ENCODE data around the gene CABLES1.

The CABLES1 gene

DNA sequence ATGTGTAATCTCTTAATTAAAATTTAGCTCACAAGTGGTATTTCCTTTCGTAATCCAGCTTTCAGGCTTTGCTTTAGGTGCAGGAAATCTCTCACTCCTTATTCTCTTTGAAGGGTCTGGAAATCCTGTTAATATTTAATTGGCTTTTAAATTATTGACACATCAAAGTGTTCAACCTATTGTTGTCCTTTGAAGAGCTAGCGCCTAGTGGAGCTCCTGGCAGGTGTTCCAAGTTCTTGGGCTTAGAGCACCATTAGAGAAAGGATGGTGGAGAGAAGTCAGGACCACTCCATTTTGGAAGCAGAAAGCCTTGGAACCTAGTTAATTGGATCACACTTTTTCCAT, 92.4 kb downstream of the CABLES1 start:
- no peak for DNase-seq

DNA sequence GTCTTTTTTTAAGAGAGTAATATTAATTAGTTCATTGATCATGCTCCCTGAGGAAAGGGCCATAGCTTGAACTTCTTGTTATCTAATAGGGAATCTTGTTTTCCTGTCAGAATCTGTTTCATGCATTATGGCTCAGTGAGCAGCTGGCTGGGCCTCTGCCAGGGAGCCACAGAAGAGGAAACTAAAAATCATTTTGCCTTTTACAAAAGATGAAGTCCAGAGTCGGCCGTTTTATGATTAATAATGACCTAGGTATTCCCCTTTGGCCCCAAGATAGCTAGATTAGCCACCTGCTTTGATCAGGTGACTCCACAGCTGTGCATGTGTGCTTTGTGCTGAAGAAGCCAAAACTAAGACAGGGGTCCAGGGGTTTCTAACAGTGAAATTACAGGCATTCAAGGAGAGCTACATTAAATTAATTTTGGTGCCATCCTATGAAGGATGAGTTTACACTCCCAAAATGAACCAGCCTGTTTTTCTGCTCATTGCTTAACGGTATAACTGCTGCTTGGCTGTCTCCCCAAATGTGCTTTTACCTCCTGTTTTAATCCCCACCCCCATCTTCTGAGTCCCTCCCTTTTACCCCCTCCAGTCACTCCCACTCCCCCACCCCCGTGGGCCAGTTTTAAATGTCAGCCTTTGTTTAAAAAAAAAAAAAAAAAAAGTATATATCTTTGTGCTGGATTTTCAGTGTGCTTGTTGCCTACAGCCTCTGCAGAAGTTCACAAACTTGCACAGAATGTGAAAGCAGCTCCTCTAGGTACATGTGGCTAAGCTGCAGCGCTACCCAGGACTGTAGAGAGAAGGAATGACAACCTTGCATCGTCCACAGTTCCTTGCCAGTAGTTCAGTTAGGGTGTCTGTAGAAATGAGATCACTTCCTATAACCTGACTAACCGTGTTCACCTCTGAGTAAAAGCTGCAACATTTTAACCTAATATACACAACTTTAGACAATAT, 93.1 kb downstream of the CABLES1 start:
- no peak for DNase-seq

DNA sequence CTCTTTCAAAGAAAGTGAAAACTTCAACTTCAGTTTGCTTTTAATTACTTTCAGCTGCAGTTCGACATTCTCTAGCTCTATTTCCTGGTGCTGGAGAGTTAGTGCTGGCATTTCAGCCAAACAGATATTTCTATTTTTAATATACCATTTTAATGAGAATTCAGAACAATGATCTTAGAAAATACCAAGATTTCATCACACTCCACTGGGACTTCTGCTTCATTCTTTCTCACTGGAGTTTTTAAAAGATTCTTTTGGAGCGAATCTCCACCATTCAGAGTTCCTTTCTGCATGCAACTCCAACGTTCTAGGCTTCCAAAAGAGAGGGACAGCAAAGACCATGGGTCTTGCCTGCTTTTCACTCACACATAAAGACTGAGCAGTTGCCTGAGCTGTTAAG, 94.2 kb downstream of the CABLES1 start:
- DNase-seq, result no peak

DNA sequence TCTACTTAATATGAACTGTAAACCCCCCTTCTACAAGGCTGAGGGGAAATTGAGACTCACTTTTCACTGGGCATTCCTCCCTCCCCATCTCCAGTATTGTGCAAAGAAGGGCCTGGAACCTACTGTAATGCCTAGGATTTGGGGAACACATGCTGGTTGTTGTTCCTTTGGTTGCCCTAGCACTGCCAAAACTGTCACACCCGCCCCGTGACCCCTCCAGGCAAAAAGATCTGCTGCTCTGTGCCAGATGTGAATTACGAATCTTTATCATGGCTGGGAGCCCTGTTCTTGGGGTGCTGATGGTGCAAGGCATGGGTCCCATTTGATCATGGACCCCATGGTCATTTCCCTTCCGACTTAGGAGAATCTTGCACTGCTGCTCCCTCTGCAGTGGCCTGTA, 95.4 kb downstream of the CABLES1 start:
- peak; percentile 36 for DNase-seq

DNA sequence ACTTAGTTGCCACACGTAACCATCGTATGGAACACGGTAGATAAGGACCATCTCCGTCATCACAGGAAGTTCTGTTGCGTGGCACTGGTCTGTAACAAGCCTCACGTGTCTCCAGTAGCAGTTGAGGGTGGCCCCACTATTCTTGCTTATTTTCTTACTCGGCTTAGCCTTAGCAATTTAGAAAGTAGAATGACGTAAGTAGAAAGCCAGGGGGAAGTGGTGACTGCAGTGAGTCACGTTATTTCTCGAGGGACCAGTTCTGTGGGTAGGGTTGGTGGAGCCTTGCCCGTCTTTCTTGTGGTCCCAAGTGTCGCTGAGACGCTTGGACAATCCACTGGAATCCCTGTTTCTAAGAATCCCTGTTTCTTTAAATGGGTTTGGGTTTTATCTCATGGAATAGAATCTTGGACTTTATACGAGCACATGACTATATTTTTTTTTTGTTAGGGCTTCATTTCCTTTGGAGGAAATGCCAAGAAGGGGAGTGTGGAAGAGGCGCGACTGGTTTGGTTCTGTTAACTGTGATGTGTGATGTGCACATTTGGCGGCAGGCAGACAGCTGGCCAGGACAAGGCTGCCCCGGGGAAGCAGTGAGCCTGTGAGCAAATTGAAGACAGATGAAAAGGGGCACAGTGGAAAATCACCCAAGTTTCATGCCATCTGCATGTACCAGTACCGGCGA, 96.2 kb downstream of the CABLES1 start:
- DNase-seq, result peak; percentile 90

DNA sequence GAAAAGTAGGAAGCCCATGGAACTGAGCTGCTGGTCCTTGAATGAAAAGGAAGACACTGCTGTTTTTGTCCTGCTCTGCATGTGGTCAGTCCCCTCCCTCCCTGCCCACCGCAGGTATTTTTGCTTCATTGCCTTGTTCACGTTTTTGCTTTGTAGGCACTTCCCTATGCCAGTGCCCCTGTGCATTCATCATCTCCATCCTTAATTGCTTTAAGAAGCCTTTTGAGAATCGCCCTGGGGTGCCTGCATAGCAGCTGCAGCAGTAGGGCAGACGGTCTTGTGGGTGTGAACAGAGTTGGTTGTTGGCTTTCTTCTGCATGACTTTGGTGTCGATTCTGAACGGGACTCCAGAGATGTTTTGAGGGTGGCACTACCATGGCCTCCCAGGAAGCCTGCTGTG, 97.0 kb downstream of the CABLES1 start:
- DNase-seq, result peak; percentile 22

DNA sequence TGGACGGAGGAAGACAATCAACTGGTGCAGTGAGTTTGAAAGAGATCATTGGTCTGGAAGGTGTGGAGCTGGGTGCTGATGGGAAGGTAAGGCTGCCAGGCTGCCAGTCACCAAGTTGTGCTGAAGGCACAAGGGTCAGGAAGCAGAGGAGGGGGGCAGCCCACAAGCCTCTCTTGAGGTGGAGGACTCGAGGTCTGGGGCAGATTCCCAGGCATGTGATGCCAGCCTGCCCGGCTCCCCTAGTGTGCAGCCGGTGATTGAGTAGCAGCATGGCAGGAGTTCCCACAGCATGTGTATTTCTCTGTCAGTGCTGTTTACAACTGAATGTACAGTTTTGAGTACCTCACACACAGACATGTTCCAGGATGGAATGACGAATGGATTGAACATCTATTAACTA, 99.3 kb downstream of the CABLES1 start:
- no peak for DNase-seq

DNA sequence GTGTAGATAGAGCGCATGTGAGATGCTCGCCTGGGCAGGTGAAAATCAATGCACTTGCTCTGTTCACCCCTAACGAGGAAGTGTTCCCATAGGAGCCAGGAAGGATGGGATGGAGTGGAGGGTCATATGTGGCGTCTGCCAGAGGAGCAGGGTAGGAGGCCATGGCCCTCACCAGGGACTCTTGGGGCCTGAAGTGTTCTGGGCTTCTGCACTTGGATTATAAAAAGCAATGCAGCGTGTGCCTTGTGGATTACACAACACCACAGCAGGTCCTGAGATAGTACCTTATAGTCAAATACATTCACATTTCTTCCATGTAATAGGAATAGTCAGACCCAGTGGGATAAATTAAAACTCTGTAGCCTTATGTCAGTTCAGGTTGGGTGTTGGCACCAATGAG, 100.1 kb downstream of the CABLES1 start:
- no peak for DNase-seq

DNA sequence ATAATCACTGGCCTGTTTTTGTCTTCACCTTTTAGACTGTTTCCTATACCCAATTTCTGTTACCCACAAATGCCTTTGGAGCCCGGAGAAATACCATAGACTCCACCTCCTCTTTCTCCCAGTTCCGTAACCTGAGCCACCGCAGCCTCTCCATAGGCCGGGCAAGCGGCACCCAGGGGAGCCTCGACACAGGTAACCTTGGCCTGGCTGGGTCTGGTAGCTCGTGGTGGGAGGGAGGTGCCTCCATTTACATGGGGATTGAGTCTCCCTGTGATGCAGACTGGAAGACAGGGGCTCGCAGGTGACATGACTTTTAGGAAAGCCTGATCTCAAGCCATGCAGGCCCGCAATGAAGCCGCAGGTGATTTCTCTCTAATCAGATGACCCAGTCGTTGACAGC, 100.6 kb downstream of the CABLES1 start:
- DNase-seq, result no peak

DNA sequence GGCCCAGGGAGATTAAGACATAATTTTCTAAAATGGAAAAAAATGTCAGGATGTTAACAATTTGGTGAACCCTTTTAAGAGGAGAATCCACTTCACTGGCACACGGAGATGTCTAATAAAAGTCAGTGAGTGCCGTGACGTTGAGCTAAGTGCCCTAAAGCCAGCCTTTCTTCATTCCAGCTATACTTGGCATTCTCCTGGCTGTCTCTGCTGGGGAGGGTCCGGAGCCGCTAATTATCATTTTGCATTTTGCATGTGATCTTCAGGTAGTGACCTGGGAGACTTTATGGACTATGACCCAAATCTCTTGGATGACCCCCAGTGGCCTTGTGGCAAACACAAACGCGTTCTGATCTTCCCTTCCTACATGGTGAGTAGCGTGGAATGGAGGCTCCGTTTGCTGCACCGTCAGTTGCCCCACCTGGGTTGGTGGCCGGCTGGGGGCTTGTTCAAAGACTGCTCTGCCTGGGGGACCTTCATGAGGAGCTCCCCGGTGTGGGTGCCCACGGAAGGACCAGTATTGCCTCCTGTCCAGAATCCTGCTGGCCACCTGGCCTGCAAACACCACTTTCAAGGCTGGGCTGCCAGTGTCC, 101.7 kb downstream of the CABLES1 start:
- DNase-seq, result no peak

DNA sequence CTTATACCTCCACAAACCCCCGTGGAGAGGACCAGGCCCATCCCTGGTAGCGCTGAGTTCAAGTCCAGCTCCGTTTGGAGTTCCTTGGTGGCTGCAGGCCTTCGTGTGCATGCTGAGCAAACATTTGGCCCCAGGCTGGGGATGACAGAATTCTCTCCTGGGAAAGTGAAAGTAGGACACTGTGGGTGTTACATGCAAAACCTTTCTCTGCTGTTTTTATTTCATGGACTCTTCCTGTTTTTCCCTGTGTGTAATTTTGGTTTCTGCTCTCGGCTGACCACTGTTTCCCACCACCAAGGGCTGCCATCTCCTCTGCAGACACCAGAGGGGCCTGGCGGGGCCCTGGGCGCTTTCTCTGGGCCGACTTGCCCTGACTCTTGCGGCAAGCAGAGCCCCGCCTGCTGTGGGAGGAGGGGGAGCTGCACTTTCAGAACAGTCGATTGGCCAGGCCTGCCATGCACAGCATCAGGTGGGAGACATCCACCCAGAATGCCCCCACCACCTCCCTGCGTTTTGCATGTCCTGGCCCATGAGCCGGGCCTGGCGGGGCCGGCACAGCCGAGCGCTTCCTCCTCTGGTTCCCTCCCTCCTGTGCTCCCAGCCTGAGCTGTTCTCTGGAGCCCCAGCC, 102.4 kb downstream of the CABLES1 start:
- DNase-seq, result peak; percentile 58

DNA sequence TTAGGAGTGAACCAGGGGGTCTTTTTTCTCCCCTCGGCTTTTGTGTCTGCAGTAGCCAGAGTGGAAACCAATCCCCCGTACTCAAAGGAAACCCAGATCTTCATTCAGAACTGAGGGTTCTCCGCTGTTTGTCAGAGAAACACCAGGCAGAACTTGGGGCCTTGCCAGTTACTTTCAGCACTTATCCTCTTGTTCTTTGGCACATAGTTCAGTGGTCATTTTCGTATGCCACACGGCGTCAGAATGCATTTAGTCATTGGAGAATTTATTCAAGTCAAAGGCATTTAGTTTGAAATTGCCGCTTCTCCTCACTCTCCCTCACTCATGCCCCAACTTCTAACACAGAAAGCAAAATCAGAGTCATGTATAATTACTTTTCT, 102.9 kb downstream of the CABLES1 start:
- DNase-seq, result no peak

DNA sequence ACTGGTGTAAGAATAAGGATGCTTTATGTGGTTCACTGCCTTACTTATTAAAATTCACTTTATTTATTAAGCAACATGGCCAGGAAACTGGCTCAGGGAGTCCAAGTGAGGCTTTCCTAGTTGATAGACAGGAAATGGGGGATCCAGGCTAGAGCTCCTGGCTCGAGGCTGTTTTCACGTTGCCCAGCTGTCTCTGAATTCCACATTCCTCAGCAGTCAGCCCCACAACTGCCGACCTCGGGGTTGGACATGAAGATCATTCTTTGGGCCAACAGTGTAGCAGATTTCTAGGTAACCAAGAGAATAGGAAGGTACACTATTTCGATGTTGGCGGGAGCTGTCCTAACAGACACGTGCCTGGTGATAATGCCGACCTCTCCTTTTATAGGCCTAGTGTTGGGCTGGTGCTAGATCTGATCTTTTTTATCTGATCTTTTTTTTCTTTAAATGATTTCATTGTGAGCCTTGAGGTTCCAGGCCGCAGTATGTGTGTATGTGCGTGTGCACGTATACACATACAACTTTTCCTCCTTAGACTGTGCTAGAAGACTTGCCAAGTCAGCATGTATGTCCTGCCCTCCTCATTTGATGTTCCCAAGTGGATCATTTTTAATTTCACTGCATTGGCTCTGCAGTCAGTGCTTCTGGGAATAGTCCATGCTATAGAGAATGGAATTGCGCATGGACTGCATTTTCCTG, 103.5 kb downstream of the CABLES1 start:
- DNase-seq, result no peak

DNA sequence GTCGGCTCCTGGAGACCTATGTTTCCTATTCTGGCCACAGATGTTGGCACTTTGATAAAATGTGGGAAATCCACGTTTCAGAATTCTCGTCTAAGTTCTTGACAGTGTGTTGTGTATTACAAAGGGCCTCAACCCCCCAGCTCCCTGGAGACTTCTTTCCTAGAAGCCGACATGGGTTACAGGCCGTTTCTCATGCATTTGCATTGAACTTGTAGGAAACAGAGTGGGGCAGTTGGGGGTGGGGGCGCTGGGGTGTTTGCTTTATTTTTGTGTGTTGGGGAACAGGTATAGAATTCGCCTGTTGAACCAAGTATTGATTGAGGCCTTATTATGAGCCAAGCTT, 104.0 kb downstream of the CABLES1 start:
- no peak for DNase-seq

DNA sequence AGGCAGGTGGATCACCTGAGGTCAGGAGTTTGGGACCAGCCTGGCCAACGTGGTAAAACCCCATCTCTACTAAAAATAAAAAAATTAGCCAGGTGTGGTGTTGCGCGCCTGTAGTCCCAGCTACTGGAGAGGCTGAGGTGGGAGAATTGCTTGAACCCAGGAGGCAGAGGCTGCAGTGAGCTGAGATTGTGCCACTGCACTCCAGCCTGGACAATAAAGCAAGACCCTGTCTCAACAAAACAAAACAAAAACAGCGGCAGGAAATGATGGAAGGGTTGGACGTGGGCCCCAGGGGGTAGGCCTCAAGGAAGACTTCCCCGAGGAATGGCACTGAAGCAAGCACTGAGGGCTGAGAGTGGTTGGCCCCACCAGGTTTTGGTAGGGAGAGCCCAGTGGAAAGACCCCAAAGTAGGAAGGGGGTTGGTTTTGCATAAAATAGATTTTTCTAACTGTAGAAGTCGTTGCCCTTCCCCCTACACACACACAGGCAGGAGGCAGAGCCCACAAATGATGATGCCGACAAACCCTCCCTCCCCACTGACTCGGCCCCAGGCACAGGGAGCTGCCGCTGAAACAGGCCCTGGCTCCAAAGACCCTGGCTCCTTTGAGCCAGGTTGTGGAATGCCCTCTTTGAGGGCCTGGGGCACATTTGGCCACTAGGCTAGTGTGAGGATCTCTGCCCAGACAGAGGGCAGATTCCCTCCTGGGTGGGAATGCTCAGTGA, 104.8 kb downstream of the CABLES1 start:
- no peak for DNase-seq

DNA sequence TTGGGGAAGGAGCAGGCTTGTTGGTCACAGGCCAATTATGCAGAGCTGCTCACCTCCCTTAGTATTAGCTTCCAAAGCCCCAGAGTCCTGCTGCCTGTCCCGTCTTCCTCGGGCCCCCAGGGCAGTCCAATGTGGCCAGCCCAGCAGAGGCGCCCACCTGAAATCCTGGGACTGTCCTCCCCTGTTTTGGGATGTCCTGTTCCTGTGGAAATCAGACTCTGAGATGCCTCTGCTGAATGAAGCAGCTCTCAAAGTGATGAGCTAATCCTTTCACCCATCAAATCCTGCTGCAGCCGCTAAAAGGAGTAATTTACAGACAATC, 105.3 kb downstream of the CABLES1 start:
- no peak for DNase-seq

DNA sequence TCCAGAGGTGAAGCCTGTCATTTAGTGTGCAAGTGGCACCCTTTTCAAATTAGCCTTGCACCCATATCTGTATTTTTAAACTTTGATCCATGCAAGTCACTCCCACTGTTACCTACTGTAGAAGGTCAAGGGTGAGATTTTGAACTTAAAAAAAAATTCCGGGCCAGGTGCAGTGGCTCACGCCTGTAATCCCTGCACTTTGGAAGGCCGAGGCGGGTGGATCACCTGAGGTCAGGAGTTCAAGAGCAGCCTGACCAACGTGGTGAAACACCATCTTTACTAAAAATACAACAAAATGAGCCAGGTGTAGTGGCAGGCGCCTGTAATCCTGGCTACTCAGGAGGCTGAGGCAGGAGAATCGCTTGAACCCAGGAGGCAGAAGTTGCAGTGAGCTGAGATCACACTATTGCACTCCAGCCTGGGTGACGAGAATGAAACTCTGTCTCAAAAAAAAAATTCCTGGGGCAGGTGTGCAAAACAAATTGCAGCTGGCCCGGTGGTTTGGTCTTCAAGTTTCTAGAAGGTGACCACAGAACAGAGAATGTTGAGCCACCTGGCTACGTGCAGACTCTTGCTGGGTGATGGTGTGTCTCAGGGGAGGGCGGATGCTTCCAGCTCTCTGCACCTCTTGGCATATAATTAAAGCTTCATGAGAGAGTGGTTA, 106.7 kb downstream of the CABLES1 start:
- peak; percentile 25 for DNase-seq

DNA sequence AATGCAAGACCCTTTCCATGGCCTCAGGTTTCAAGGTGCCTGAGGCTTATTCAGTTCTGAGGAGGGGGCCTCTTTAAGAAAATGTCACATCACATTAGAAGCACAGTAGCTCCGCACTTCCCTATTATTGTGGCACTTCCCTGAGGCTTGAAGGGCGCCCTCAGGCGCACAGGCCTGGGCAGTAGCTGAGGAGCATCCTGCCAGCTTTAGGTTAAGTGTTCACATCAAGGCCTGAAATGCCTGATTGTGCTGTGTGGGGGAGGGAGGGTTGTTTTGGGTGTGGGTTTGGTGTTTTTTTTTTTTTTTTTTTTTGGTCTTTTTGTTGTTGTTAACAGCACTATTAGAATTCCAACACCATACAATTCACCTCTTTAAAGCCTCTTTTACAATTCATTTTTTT, 107.9 kb downstream of the CABLES1 start:
- peak; percentile 57 for DNase-seq

DNA sequence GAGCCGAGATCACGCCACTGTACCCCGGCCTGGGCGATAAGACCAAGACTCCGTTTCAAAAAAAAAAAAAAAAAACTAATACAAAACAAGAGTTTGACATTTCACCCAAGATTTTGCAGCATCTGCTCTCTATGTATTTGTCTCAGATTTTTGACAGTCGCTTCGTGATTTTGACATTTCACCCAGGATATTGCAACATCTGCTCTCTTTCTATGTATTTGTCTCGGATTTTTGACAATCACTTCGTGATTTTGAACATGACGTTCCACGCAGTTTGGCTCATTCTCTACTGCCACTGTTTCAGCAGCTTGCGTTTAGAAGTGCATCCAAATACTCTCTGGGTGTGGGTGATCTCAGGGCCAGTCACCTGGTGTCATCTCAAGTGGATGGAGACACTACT, 108.5 kb downstream of the CABLES1 start:
- DNase-seq, result no peak

DNA sequence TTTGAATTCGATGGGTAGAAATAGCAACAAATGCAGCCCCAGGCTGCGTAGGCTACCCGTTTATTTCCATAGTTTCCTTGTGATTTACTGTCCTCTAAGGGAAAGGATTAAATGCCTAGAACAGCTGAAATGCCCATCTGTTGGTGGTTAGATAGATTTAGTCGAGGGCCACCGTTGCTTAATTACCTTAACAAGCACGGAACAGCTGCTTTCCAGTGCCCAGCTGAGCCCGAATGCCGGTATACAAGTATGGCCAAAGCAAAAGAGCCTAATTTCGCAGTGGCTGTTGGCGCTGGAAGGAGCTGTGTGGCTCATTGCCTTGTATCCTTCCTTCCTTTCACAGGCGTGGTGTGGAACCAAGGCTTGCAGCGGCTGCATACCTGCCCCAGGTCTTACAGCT, 109.1 kb downstream of the CABLES1 start:
- no peak for DNase-seq

DNA sequence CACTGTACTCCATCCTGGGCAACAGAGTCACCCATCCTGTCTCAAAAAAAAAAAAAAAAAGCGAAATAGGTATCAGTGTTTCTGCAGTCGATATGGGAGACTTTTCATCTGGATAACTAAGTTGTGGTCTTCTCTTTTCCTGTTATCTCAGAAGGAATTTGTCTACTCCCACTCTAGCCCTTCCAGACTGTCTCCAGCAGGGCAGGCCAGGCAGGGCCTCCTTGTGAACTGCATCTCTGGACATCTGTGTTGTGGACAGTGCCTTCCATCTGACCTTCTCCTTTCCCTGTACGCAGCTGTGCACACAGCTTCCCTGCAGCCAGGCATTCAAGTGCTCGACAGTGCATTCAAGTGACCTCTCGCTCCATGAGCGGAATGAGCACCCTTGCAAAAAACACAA, 110.2 kb downstream of the CABLES1 start:
- no peak for DNase-seq

DNA sequence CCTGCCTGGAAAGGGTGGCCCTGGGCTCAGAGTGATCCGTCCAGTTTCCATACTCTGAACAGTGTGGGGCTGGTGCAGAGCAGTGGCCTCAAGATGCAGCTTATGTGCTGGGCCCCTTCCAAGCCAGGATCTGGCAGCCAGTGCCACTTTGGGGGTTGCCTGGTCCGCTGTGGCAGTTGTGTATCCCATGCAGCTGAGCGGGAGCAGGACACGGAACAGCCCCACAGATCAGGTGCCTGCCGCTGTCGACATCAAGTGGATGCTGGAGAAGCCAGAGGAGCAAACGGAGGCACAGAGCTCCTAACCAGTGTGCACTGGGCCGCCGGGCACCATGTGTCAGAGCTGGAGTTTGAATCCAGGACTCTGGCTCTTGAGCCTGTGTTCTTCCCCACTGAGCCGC, 112.0 kb downstream of the CABLES1 start:
- no peak for DNase-seq
